CD14-positive monocyte (primary cell): ENCODE results near the gene LAMC3. TPM values are rescaled to one million over a fixed set of nuclear protein-coding genes. Genes with fewer than 3 reads are reported as not detected.

ENCODE experiments used
- DNase-seq, 3 donors: peaks; one replicate each; pipeline ENCODE4 v3.0.0-alpha.2; 2011 to 2022
- H2AFZ ChIP-seq: 2 replicates; pipeline ENCODE4 v1.6.0; 2012; ENCODE audit warnings: mild to moderate bottlenecking, low read depth, low read length, inconsistent platforms; ENCODE audit not compliant: insufficient read depth, poor library complexity, severe bottlenecking
- H3K27ac ChIP-seq, 2 donors: 1 replicate in 1 of 2; 2 replicates in 1 of 2; pipeline ENCODE4 v1.5.1; 2012 to 2013; ENCODE audit warnings: low read length in 2 of 2, control low read depth in 1 of 2, inconsistent platforms in 1 of 2, low read depth in 1 of 2, mild to moderate bottlenecking in 1 of 2
- H3K27me3 ChIP-seq, 2 donors: one replicate each; pipeline versions ENCODE4 v1.6.0 to v1.6.1; 2011 to 2013; ENCODE audit warnings: low read length in 2 of 2; ENCODE audit not compliant: control insufficient read depth in 2 of 2, insufficient read depth in 2 of 2
- H3K36me3 ChIP-seq, 2 donors: replicated peaks in 1 of 2; 1 replicate in 1 of 2; 2 replicates in 1 of 2; pipeline versions ENCODE4 v1.5.1 to v1.6.1; 2012 to 2013; ENCODE audit warnings: low read length in 2 of 2, control low read depth in 1 of 2, inconsistent platforms in 1 of 2, mild to moderate bottlenecking in 1 of 2; ENCODE audit not compliant: insufficient read depth in 2 of 2, control insufficient read depth in 1 of 2
- H3K4me1 ChIP-seq, 2 donors: 1 replicate in 1 of 2; 2 replicates in 1 of 2; pipeline versions ENCODE4 v1.5.1 to v1.6.1; 2012 to 2013; ENCODE audit warnings: low read length in 2 of 2, control low read depth in 1 of 2, inconsistent platforms in 1 of 2, mild to moderate bottlenecking in 1 of 2, moderate library complexity in 1 of 2; ENCODE audit not compliant: insufficient read depth in 2 of 2, control insufficient read depth in 1 of 2
- H3K4me2 ChIP-seq: replicated peaks from 2 replicates; pipeline ENCODE3; 2012; ENCODE audit warnings: low read length, moderate library complexity, mild to moderate bottlenecking; ENCODE audit not compliant: poor library complexity, severe bottlenecking; ENCODE audit errors: extremely low read depth
- H3K4me3 ChIP-seq, 3 experiments: fragments of 200-600 bp in 1 of 3; sonication (generic) in 1 of 3; replicated peaks in 1 of 3; 1 replicate in 2 of 3; 2 replicates in 1 of 3; pipeline ENCODE4 v1.5.1; 2011 to 2013; ENCODE audit warnings: low read length in 3 of 3, mild to moderate bottlenecking in 3 of 3, control low read depth in 2 of 3, low read depth in 2 of 3, inconsistent platforms in 1 of 3, moderate library complexity in 1 of 3
- H3K79me2 ChIP-seq: 2 replicates; pipeline ENCODE4 v1.6.0; 2012; ENCODE audit warnings: mild to moderate bottlenecking, control low read depth, inconsistent platforms, low read length, moderate library complexity; ENCODE audit not compliant: insufficient read depth
- H3K9ac ChIP-seq: 2 replicates; pipeline ENCODE4 v1.6.0; 2017; ENCODE audit warnings: low read length, mild to moderate bottlenecking; ENCODE audit not compliant: insufficient read depth, poor library complexity, severe bottlenecking
- H3K9me3 ChIP-seq, 2 donors: replicated peaks in 1 of 2; 1 replicate in 1 of 2; 2 replicates in 1 of 2; pipeline versions ENCODE4 v1.5.1 to v1.6.1; 2012 to 2013; ENCODE audit warnings: low read length in 2 of 2, control low read depth in 1 of 2; ENCODE audit not compliant: control insufficient read depth in 1 of 2, insufficient read depth in 1 of 2
- H4K20me1 ChIP-seq: 2 replicates; pipeline ENCODE4 v1.6.0; 2012; ENCODE audit warnings: mild to moderate bottlenecking, low read length, control low read depth, moderate library complexity; ENCODE audit not compliant: insufficient read depth
- H3K27ac Mint-ChIP-seq, 7 donors: one replicate each; pipeline ENCODE4 v1.8.0; 2020; ENCODE audit warnings: mild to moderate bottlenecking in 7 of 7, mixed read lengths in 7 of 7, moderate library complexity in 6 of 7, inconsistent platforms in 2 of 7
- H3K27me3 Mint-ChIP-seq, 3 donors: one replicate each; pipeline ENCODE4 v1.8.0; 2021 to 2022; ENCODE audit warnings: low read depth in 3 of 3, mild to moderate bottlenecking in 3 of 3, mixed read lengths in 3 of 3, moderate library complexity in 3 of 3, inconsistent platforms in 1 of 3
- H3K36me3 Mint-ChIP-seq, 2 donors: one replicate each; pipeline ENCODE4 v1.8.0; 2020; ENCODE audit warnings: mixed read lengths in 2 of 2, inconsistent platforms in 1 of 2, mild to moderate bottlenecking in 1 of 2
- H3K4me1 Mint-ChIP-seq: one replicate; pipeline ENCODE4 v1.8.0; 2020; ENCODE audit warnings: mild to moderate bottlenecking, mixed read lengths
- H3K4me3 Mint-ChIP-seq, 2 donors: one replicate each; pipeline ENCODE4 v1.8.0; 2020; ENCODE audit warnings: mild to moderate bottlenecking in 2 of 2, mixed read lengths in 2 of 2, moderate library complexity in 1 of 2
- H3K9me3 Mint-ChIP-seq, 7 donors: one replicate each; pipeline ENCODE4 v1.8.0; 2020 to 2022; ENCODE audit warnings: mixed read lengths in 7 of 7, mild to moderate bottlenecking in 6 of 7, moderate library complexity in 6 of 7, inconsistent platforms in 2 of 7
- WGBS: methylation state at CpG from one replicate; pipeline ENCODE4 v1.1.5; 2013; ENCODE audit warnings: missing lambda C conversion rate; ENCODE audit not compliant: insufficient coverage; 5-methylcytosine and 5-hydroxymethylcytosine counted together
- intact Hi-C, 2 donors: fragments of 100-400 bp; cut with micrococcal nuclease; formaldehyde crosslinking; loops; one replicate each; pipeline versions ENCODE4 v1.15.0 to v1.15.1; 2023
- polyA plus RNA-seq, 3 donors: library from polyadenylated mRNA; depleted of rRNA in 1 of 3; unstranded in 2 of 3; stranded (reverse) in 1 of 3; fragments of 300-500 nt in 2 of 3; fragments of >200 nt in 1 of 3; fragmentation: Illumina TruSeq in 2 of 3; gene quantifications; 1 replicate in 2 of 3; 2 replicates in 1 of 3; pipeline ENCODE4 v1.2.3, GENCODE V29; 2012 to 2021
- TF ChIP-seq, protein P1 (sequence below): fragments of 200-600 bp; IDR thresholded peaks from one replicate; pipeline ENCODE4 v1.8.0; 2022; ENCODE audit warnings: antibody characterized with exemption, mild to moderate bottlenecking

Gene LAMC3
- polyA plus RNA-seq, 3 donors: 0.19 TPM; not detected in 2

DNA sequence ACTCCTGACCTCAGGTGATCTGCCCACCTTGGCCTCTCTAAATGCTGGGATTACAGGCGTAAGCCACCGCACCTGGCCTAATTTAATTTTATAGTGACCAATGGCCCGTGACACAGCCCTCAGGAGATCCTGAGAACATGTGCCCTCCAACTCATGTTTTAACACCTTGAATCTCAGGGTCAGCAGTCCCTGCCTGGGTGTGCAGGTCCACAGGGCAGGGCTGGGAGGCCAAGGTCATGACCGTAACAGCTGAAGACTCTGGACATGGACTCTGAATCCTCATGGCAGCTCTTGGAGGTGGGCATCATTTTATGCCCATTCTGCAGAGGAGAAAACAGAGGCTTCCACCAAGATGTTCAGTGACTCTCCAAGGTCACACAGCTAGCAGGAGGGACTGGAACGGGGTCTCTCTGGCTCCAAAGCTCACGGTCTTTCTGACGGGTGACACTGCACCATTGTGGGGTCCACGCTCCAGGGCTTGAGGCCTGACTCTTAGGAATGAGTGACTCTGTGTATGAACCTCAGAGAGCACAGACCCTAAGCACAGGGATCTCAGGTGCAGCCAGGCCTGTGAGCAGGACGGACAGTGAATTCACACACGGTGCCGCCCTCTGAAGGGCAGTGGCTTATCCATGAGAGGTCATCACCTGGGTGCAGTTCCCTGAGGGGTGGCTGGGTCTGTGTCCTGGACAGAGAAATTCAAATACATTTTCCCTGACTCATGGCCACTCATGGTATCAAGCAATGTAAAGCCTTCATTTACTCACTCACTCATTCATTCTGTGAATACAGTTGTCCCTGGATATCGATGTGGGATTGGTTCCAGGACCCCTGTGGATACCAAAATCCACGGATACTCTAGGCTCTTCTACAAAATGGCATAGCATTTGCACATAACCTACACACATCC, 32.8 kb upstream of the LAMC3 start:
- Histone ChIP-seq H3K9me3 (no peaks in the 10 kb centered on the region), H4K20me1 (no peaks in the 10 kb centered on the region), H3K4me3 (no peak overlapping the region), H3K4me1 (peaks cover 16% of the 10 kb centered on the region in 2 donors), H3K4me2 (no peak overlapping the region), H3K9ac (no peak overlapping the region), H3K27ac (no peak overlapping the region), H2AFZ (no peak overlapping the region), H3K27me3 (no peaks in the 10 kb centered on the region), H3K36me3 (no peaks in the 10 kb centered on the region), H3K79me2 (no peaks in the 10 kb centered on the region)
- Mint-ChIP-seq H3K4me1 (peaks cover 21% of the 10 kb centered on the region), H3K27ac (no peak overlapping the region), H3K36me3 (no peaks in the 10 kb centered on the region), H3K27me3 (peaks cover 6 to 14% (median 10%) of the 10 kb centered on the region in 3 donors), H3K9me3 (peaks cover 0 to 2% (median 0%) of the 10 kb centered on the region in 7 donors), H3K4me3 (no peak overlapping the region)
- TF ChIP-seq, protein P1, sequence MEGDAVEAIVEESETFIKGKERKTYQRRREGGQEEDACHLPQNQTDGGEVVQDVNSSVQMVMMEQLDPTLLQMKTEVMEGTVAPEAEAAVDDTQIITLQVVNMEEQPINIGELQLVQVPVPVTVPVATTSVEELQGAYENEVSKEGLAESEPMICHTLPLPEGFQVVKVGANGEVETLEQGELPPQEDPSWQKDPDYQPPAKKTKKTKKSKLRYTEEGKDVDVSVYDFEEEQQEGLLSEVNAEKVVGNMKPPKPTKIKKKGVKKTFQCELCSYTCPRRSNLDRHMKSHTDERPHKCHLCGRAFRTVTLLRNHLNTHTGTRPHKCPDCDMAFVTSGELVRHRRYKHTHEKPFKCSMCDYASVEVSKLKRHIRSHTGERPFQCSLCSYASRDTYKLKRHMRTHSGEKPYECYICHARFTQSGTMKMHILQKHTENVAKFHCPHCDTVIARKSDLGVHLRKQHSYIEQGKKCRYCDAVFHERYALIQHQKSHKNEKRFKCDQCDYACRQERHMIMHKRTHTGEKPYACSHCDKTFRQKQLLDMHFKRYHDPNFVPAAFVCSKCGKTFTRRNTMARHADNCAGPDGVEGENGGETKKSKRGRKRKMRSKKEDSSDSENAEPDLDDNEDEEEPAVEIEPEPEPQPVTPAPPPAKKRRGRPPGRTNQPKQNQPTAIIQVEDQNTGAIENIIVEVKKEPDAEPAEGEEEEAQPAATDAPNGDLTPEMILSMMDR: no peak
- DNase-seq: no peak
- over 99% methylated on average over 8 of the region's 13 CpGs for WGBS
- intact Hi-C loops: no loop called here

DNA sequence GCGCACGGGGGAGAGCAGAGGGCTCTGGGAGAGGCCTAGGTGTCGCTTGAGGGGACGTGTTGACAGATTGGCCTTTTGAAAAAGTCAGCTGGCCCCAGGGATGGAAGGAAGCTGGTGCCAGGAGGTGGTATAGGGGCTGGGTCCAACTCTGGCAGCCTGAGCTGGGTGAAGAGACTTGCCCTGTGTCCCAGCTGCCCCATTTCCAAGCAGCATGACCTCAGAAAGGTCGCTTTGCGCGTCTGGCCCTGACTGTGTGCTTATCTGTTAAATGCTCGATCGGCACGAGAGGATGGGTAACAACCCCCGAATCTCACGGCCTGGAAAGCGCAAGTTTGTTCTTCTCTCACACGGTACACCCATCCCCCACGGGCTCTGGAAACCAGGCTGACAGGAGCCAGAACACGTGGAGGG, 31.2 kb upstream of the LAMC3 start:
- Histone ChIP-seq H3K4me2 (no peak overlapping the region), H3K9ac (no peak overlapping the region), H3K4me1 (peaks cover 23% of the 10 kb centered on the region in 2 donors), H3K4me3 (no peak overlapping the region), H2AFZ (no peak overlapping the region), H3K9me3 (no peaks in the 10 kb centered on the region), H3K27ac (no peak overlapping the region), H3K27me3 (no peaks in the 10 kb centered on the region), H3K79me2 (no peaks in the 10 kb centered on the region), H3K36me3 (no peaks in the 10 kb centered on the region), H4K20me1 (no peaks in the 10 kb centered on the region)
- no peak overlapping the region for H3K27ac Mint-ChIP-seq
- H3K9me3 Mint-ChIP-seq: peaks cover 0 to 2% (median 0%) of the 10 kb centered on the region in 7 donors
- no peak overlapping the region for H3K4me3 Mint-ChIP-seq
- TF ChIP-seq, protein P1: no peak
- no peaks in the 10 kb centered on the region for H3K36me3 Mint-ChIP-seq
- peaks cover 6 to 13% (median 9%) of the 10 kb centered on the region in 3 donors for H3K27me3 Mint-ChIP-seq
- 94% methylated on average over 15 of the region's 16 CpGs for WGBS
- peaks cover 25% of the 10 kb centered on the region for H3K4me1 Mint-ChIP-seq
- intact Hi-C loops: no loop called here
- DNase-seq: no peak
